Endothelial cell (in vitro differentiated cells): ENCODE measurements around the gene TMCO6. TPM values are rescaled to one million over a fixed set of nuclear protein-coding genes. Genes with fewer than 3 reads are reported as not detected.

Experiments used
- DNase-seq: peaks from one replicate; pipeline ENCODE4 v3.0.0; 2021; ENCODE audit warnings: low spot score
- H3K27ac Mint-ChIP-seq: one replicate; pipeline ENCODE4 v1.8.0; 2021; ENCODE audit warnings: mixed read lengths, inconsistent platforms; ENCODE audit not compliant: unreplicated experiment
- H3K27me3 Mint-ChIP-seq: one replicate; pipeline ENCODE4 v1.8.0; 2021; ENCODE audit warnings: mild to moderate bottlenecking, moderate library complexity, mixed read lengths, inconsistent platforms; ENCODE audit not compliant: unreplicated experiment
- H3K36me3 Mint-ChIP-seq: one replicate; pipeline ENCODE4 v1.8.0; 2021; ENCODE audit warnings: mild to moderate bottlenecking, low read depth, mixed read lengths, inconsistent platforms; ENCODE audit not compliant: unreplicated experiment
- H3K4me1 Mint-ChIP-seq: one replicate; pipeline ENCODE4 v1.8.0; 2021; ENCODE audit warnings: mild to moderate bottlenecking, mixed read lengths, inconsistent platforms; ENCODE audit not compliant: unreplicated experiment
- H3K4me3 Mint-ChIP-seq: one replicate; pipeline ENCODE4 v1.8.0; 2021; ENCODE audit warnings: mild to moderate bottlenecking, mixed read lengths, inconsistent platforms; ENCODE audit not compliant: unreplicated experiment
- H3K9me3 Mint-ChIP-seq: one replicate; pipeline ENCODE4 v1.8.0; 2021; ENCODE audit warnings: mixed read lengths, inconsistent platforms; ENCODE audit not compliant: unreplicated experiment
- total RNA-seq: library from RNA; stranded (reverse); fragmentation: NEBNext Ultra II Directional; extraction: Animal tissue kit (Norgen Biotek cat#: 25700); gene quantifications from one replicate; pipeline ENCODE4 v1.2.1, GENCODE V29; 2021; ENCODE audit not compliant: unreplicated experiment
- TF ChIP-seq, protein P1 (sequence below): fragments of 200-600 bp; sonication (generic); IDR thresholded peaks from one replicate; pipeline ENCODE4 v1.5.0; 2021; ENCODE audit warnings: antibody characterized with exemption; ENCODE audit not compliant: unreplicated experiment

Gene TMCO6
- total RNA-seq, 1 donor from 2014 or later, result 22.7 TPM

DNA sequence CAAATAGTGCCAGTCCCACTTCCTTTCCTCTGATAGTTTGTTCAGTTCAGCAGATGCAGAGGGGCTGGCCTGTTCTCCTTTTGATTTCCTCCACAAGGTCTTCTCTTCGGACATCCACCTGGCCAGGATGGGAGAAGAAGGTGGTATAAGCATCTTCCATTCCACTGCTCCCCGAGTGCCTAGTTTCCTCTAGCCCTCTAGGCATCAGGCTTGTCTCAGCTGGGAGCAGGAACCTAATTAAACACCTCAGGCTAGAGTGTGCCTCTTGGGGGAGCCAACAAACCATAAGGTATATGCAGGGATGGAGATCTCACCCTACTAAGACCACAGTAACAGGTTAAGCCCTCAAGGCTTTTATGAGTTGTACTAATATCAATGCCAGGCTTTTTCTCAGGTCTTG, 35.0 kb downstream of the TMCO6 start:
- Mint-ChIP-seq H3K9me3 (no peaks in the 10 kb centered on the region), H3K36me3 (peaks cover 40% of the 10 kb centered on the region), H3K27me3 (peaks cover 16% of the 10 kb centered on the region), H3K4me3 (no peak overlapping the region), H3K4me1 (peaks cover 5% of the 10 kb centered on the region), H3K27ac (no peak overlapping the region)
- TF ChIP-seq, protein P1, sequence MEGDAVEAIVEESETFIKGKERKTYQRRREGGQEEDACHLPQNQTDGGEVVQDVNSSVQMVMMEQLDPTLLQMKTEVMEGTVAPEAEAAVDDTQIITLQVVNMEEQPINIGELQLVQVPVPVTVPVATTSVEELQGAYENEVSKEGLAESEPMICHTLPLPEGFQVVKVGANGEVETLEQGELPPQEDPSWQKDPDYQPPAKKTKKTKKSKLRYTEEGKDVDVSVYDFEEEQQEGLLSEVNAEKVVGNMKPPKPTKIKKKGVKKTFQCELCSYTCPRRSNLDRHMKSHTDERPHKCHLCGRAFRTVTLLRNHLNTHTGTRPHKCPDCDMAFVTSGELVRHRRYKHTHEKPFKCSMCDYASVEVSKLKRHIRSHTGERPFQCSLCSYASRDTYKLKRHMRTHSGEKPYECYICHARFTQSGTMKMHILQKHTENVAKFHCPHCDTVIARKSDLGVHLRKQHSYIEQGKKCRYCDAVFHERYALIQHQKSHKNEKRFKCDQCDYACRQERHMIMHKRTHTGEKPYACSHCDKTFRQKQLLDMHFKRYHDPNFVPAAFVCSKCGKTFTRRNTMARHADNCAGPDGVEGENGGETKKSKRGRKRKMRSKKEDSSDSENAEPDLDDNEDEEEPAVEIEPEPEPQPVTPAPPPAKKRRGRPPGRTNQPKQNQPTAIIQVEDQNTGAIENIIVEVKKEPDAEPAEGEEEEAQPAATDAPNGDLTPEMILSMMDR, result no peak
- DNase-seq, result no peak

DNA sequence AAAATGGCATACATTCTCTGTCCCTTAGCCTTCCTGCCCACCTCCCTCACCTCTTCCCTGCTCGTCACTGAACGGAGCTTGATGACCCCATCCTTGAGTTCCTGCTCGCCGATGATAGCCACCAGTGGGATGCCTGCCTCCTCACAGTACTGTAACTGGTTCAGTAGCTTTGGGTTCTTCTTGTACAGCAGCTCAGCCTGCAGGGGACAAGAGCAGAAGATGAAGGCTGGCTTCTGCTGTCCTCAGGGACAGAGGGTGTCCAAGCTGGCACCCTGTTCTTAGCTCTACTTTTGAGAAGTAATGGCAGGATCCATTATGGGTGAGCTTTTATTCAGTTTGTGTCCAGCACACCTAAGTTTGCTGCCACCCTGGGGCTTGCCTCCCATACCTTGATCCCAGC, 35.4 kb downstream of the TMCO6 start:
- no peak overlapping the region for H3K4me3 Mint-ChIP-seq
- peaks cover 37% of the 10 kb centered on the region for H3K36me3 Mint-ChIP-seq
- TF ChIP-seq, protein P1, result no peak

DNA sequence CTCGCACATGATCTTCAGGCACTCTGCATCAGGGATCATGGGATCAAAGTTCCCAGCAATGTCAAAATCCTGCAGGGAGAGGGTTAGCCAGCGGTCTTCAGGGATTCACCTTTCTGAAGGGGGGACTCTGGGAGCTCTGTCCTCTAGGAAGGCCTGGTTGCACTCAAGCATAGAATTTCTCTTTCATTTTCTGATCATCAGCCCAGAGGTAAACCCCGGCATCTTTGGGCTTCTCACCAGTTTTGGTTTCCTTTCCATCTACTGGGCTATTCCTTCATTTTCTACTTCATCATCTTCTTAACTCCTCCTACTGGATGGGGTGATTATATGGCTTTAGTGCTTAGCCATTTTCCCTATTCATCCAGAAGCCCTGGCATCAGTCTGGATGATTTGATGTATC, 38.7 kb downstream of the TMCO6 start:
- TF ChIP-seq, protein P1, result no peak
- Mint-ChIP-seq H3K27ac (no peak overlapping the region), H3K36me3 (peaks cover 39% of the 10 kb centered on the region), H3K4me3 (peak overlapping the region; percentile 62), H3K4me1 (no peaks in the 10 kb centered on the region), H3K9me3 (no peaks in the 10 kb centered on the region), H3K27me3 (peaks cover 16% of the 10 kb centered on the region)
- DNase-seq, result no peak

More for the DNA sequence above, 35.4 kb downstream of the TMCO6 start:
- Mint-ChIP-seq H3K27ac (no peak overlapping the region), H3K4me1 (peaks cover 5% of the 10 kb centered on the region), H3K9me3 (no peaks in the 10 kb centered on the region), H3K27me3 (peaks cover 16% of the 10 kb centered on the region)
- DNase-seq, result no peak

DNA sequence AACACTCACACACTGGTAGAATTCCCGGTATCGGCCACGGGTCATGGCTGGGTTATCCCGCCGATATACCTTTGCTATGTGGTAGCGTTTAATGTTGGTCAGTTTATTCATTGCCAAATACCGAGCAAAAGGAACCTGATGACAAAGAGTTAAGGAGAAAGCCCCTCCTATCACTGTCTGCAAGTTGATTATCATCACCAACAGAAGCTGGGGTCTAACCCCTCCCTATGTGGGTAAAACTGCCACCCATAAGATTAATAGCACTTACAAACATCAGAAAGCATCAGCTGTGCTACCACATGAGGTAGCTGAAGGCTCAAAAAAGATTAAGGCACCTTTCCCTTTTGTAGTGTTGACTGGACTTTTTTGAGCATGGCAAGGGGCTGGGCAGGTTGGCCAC, 39.7 kb downstream of the TMCO6 start:
- H3K36me3 Mint-ChIP-seq, result peaks cover 40% of the 10 kb centered on the region
- no peak overlapping the region for H3K4me3 Mint-ChIP-seq
- no peaks in the 10 kb centered on the region for H3K4me1 Mint-ChIP-seq
- no peak overlapping the region for H3K27ac Mint-ChIP-seq
- no peaks in the 10 kb centered on the region for H3K9me3 Mint-ChIP-seq
- no peak for DNase-seq
- TF ChIP-seq, protein P1, result no peak
- peaks cover 11% of the 10 kb centered on the region for H3K27me3 Mint-ChIP-seq

DNA sequence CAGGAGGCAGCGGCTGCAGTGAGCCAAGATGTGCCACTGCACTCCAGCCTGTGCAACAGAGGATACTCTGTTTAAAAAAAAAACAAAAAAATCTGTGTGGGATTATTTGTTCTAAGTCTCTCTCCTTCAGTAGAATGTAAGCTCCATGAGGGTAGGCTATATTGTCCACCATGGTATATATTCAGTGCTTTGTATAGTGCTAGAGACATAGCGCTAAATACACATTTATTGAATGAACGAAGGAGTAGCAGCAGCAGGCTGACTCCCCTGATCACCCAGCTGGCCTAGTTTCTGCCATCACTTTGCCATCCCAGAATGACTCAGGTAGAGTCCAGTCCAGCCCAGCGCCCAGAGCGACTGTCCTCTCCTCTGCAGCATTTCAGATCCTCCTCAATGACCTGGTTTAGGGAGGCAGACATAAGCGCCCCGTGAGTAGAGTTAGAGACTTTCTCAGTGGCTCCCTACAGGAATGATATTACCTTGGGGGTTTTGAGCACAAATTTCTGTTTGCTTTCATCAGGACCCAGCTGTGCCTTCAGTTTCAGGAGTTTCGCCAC, 51.2 kb downstream of the TMCO6 start:
- peaks cover 17% of the 10 kb centered on the region for H3K36me3 Mint-ChIP-seq
- peak overlapping the region; percentile 91 for H3K27ac Mint-ChIP-seq
- DNase-seq, result no peak
- no peaks in the 10 kb centered on the region for H3K9me3 Mint-ChIP-seq
- H3K4me3 Mint-ChIP-seq, result peak overlapping the region; percentile 97
- H3K4me1 Mint-ChIP-seq, result peaks cover 20% of the 10 kb centered on the region
- TF ChIP-seq, protein P1, result no peak
- H3K27me3 Mint-ChIP-seq, result peaks cover 14% of the 10 kb centered on the region
